GM10266 (cell line): Measurements from ENCODE around the gene PTPMT1.
"Not testable (repeated sequence)": the region's sequence is repeated elsewhere in the genome, so short reads cannot be mapped to it uniquely, and the experiment has no call there.

ENCODE experiments used
- DNase-seq: peaks from one replicate; pipeline ENCODE4 v3.0.0; 2012; ENCODE audit errors: extremely low spot score
- CTCF ChIP-seq: IDR thresholded peaks from 2 replicates; pipeline ENCODE4 v1.5.1; 2012; ENCODE audit warnings: mild to moderate bottlenecking, low read depth; ENCODE audit not compliant: control insufficient read depth, insufficient read depth; ENCODE audit errors: missing control alignments

Gene PTPMT1

GRCh38 chr11:47536915-47537314, 28.5 kb upstream of the PTPMT1 start:
- TF ChIP-seq CTCF: no peak
- DNase-seq: no peak

GRCh38 chr11:47538741-47539565, 26.4 kb upstream of the PTPMT1 start:
- DNase-seq: no peak
- TF ChIP-seq CTCF: no peak

GRCh38 chr11:47539681-47540039, 25.7 kb upstream of the PTPMT1 start:
- no peak for DNase-seq

GRCh38 chr11:47541070-47541469, 24.3 kb upstream of the PTPMT1 start:
- TF ChIP-seq CTCF: no peak
- DNase-seq: no peak

More at GRCh38 chr11:47539681-47540039, 25.7 kb upstream of the PTPMT1 start:
- TF ChIP-seq CTCF: no peak

GRCh38 chr11:47545298-47545697, 20.1 kb upstream of the PTPMT1 start:
- no peak for TF ChIP-seq CTCF
- DNase-seq: no peak

- DNase-seq: not testable (repeated sequence)
These were observed 19.1 kb upstream of the PTPMT1 start for GRCh38 chr11:47546274-47546673.

GRCh38 chr11:47550288-47551047, 14.9 kb upstream of the PTPMT1 start:
- no peak for DNase-seq

More at GRCh38 chr11:47550288-47551047, 14.9 kb upstream of the PTPMT1 start:
- TF ChIP-seq CTCF: no peak
